ENCODE measurements around the gene GNAQ. TPM values are rescaled to one million over a fixed set of nuclear protein-coding genes. Genes with fewer than 3 reads are reported as not detected.

GNAQ gene
- total RNA-seq, 1 donor from 2014 or later: 46.9 TPM

DNA sequence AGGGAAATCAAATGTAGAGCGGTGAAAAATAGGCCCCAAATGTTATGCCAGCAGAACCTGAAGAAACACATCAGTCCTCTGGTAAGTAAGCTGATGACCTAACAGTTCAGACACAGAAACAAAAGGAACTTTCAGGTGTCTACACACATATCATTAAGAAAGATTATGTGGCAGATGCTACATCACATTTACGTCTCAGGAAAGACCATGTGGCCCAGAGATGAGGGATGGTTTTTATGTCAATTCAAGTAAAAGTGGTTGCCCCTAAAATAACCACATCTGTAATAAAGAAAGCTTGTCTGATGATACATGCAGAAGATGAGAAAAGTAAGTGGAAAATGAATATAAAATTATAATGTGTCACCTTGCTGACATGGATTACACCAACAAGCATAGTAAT, 31.4 kb downstream of the GNAQ start:
- Mint-ChIP-seq H3K27me3 (ENCODE audit: low read depth) (no peaks in the 10 kb centered on the region), H3K36me3 (peaks cover 4% of the 10 kb centered on the region), H3K4me1 (peaks cover 31% of the 10 kb centered on the region), H3K4me3 (no peak overlapping the region), H3K9me3 (no peaks in the 10 kb centered on the region), H3K27ac (no peak overlapping the region)
- no peak for DNase-seq (ENCODE audit: low spot score in 2 of 2, unreplicated experiment in 2 of 2)
- TF ChIP-seq, protein P1, sequence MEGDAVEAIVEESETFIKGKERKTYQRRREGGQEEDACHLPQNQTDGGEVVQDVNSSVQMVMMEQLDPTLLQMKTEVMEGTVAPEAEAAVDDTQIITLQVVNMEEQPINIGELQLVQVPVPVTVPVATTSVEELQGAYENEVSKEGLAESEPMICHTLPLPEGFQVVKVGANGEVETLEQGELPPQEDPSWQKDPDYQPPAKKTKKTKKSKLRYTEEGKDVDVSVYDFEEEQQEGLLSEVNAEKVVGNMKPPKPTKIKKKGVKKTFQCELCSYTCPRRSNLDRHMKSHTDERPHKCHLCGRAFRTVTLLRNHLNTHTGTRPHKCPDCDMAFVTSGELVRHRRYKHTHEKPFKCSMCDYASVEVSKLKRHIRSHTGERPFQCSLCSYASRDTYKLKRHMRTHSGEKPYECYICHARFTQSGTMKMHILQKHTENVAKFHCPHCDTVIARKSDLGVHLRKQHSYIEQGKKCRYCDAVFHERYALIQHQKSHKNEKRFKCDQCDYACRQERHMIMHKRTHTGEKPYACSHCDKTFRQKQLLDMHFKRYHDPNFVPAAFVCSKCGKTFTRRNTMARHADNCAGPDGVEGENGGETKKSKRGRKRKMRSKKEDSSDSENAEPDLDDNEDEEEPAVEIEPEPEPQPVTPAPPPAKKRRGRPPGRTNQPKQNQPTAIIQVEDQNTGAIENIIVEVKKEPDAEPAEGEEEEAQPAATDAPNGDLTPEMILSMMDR (IDR thresholded peaks at IDR 0.05; ENCODE audit: unreplicated experiment): no peak

DNA sequence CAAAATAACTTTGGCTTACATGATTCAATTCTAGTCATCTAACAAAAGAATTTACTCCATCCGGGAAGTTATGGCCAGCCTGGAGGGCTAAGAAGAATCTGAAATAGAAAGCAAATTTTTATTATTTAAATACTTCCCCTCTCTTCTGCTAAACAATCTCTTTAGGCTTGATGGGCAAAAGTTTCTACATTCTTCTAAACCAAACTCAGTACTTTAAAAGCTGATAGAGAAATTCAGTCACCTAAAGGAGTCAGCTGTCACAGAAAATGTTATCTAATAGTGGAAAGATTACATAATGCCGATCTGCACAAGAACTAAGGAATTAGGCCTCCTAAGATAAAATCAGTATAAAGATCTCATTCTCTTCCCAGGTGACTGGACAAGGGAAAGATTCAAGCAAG, 32.4 kb downstream of the GNAQ start:
- Mint-ChIP-seq H3K36me3 (peaks cover 6% of the 10 kb centered on the region), H3K9me3 (no peaks in the 10 kb centered on the region), H3K4me1 (peaks cover 31% of the 10 kb centered on the region), H3K4me3 (no peak overlapping the region), H3K27me3 (ENCODE audit: low read depth) (no peaks in the 10 kb centered on the region), H3K27ac (no peak overlapping the region)
- no peak for DNase-seq (ENCODE audit: low spot score in 2 of 2, unreplicated experiment in 2 of 2)
- TF ChIP-seq, protein P1 (IDR thresholded peaks at IDR 0.05; ENCODE audit: unreplicated experiment): no peak

DNA sequence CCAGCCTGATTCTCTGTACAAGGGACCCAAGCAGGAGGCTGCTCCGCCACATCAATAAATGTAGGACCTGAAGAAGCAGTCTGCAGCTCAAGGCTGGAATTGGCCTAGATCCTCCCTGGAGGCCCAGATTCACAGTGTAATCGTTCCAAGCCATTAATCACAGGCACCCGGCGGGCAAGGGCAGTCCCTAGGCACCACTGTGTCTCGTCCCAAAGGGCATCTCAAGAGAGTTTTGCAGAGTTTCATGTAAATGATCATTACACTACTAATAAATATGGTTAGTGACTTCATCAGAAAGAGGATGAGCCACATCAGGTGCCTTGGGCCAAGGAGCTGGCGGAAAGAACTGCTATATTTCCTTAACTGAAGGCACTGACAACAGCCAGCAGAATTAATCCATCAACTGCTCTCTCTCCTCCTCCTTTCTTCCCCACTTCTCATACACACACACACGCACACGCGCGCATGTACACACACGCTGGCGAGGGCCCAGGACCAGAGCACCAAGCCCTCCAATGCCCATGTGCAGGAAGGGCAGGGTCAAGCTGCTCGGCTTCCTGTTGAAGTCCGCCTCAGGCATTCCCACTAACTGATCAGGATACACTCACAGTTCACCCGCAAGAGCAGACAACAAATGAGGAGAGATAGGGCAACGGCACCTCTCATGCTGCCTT, 33.9 kb downstream of the GNAQ start:
- no peak for DNase-seq (ENCODE audit: low spot score in 2 of 2, unreplicated experiment in 2 of 2)
- Mint-ChIP-seq H3K4me1 (peaks cover 31% of the 10 kb centered on the region), H3K9me3 (no peaks in the 10 kb centered on the region), H3K27me3 (ENCODE audit: low read depth) (no peaks in the 10 kb centered on the region), H3K36me3 (peaks cover 6% of the 10 kb centered on the region), H3K4me3 (no peak overlapping the region), H3K27ac (peak overlapping the region; percentile 63)
- TF ChIP-seq, protein P1 (IDR thresholded peaks at IDR 0.05; ENCODE audit: unreplicated experiment): no peak

DNA sequence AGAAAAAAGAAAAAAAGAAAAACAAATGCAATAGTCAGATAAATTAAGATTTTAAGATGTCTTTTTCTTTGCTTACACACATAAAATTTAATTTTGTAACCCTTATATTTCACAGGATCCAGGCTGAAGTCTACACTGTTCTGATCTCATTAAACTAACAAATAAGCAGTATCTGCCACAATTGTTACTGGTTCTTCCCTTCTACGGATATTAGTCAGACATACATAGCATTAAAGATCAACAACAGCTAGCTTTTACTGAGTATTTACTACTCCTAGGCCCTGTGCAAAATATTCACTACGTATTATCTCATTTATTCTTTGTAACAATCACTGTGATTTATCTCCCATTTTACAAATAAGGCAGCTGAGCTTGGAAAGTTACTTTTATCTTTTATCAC, 34.9 kb downstream of the GNAQ start:
- Mint-ChIP-seq H3K27ac (no peak overlapping the region), H3K9me3 (peaks cover 5% of the 10 kb centered on the region), H3K4me3 (no peak overlapping the region), H3K36me3 (peaks cover 11% of the 10 kb centered on the region), H3K4me1 (peaks cover 21% of the 10 kb centered on the region), H3K27me3 (ENCODE audit: low read depth) (no peaks in the 10 kb centered on the region)
- TF ChIP-seq, protein P1 (IDR thresholded peaks at IDR 0.05; ENCODE audit: unreplicated experiment): no peak
- no peak for DNase-seq (ENCODE audit: low spot score in 2 of 2, unreplicated experiment in 2 of 2)

DNA sequence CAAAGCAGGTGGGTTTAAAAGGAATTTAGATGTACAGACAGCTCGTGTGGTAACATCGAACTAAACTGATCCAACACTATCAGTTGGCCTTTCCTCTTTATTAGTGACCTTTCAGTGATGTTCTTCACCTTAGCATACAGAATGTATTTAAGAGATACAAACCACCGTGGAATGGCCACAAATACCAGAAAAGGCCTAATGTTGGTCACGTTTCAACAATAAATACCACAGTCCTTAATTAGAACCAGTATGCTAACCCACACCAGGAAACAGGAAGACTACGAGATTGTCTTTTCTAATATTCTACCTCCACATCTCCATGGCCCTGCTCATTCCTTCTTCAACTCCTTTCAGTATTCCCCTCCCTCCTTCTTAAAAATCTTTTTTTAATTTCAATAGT, 40.4 kb downstream of the GNAQ start:
- H3K27me3 Mint-ChIP-seq (ENCODE audit: low read depth): no peaks in the 10 kb centered on the region
- H3K4me1 Mint-ChIP-seq: peaks cover 7% of the 10 kb centered on the region
- TF ChIP-seq, protein P1 (IDR thresholded peaks at IDR 0.05; ENCODE audit: unreplicated experiment): no peak
- H3K4me3 Mint-ChIP-seq: no peak overlapping the region
- peaks cover 5% of the 10 kb centered on the region for H3K9me3 Mint-ChIP-seq
- H3K27ac Mint-ChIP-seq: no peak overlapping the region
- DNase-seq (ENCODE audit: low spot score in 2 of 2, unreplicated experiment in 2 of 2): no peak
- H3K36me3 Mint-ChIP-seq: peaks cover 15% of the 10 kb centered on the region
